ENCODE measurements around the gene SPATA33. TPM values are rescaled to one million over a fixed set of nuclear protein-coding genes. Genes with fewer than 3 reads are reported as not detected.

SPATA33 gene
- total RNA-seq (10 to 100 TPM in 1 of 2 donors, 1 to 10 TPM in 1; 9.9 to 10.2 TPM), polyA plus RNA-seq (ENCODE audit: insufficient read length in 6 of 6) (10 to 100 TPM; 12.7 to 15.7 (median 14.0) TPM)
- long read RNA-seq, donor 1, transcript SPATA33-201 (3 exons, 2,190 nt), result major isoform, 5 of 14 reads
- long read RNA-seq, donor 1, partial matches to known transcripts, result 0 of 14 reads
- long read RNA-seq, donor 1, other reads (novel, unspliced or antisense), result 0 of 14 reads
- long read RNA-seq, donor 2, partial matches to known transcripts, result 0 of 8 reads
- long read RNA-seq, donor 2, other reads (novel, unspliced or antisense), result 0 of 8 reads
- long read RNA-seq, donor 3, partial matches to known transcripts, result 0 of 5 reads
- long read RNA-seq, donor 3, other reads (novel, unspliced or antisense), result 0 of 5 reads
- long read RNA-seq, donor 4, partial matches to known transcripts, result 0 of 4 reads
- long read RNA-seq, donor 4, other reads (novel, unspliced or antisense), result 1 of 4 reads
- long read RNA-seq, donor 5, partial matches to known transcripts, result 0 of 2 reads
- long read RNA-seq, donor 5, other reads (novel, unspliced or antisense), result 0 of 2 reads
- long read RNA-seq, donor 6, partial matches to known transcripts, result 0 of 8 reads
- long read RNA-seq, donor 6, other reads (novel, unspliced or antisense), result 0 of 8 reads
- long read RNA-seq, donor 7, partial matches to known transcripts, result 0 of 3 reads
- long read RNA-seq, donor 7, other reads (novel, unspliced or antisense), result 0 of 3 reads
- long read RNA-seq, donor 8, partial matches to known transcripts, result 0 of 7 reads
- long read RNA-seq, donor 8, other reads (novel, unspliced or antisense), result 0 of 7 reads
- long read RNA-seq, donor 9, result 0 reads
- long read RNA-seq, donor 10, partial matches to known transcripts, result 0 of 10 reads
- long read RNA-seq, donor 10, other reads (novel, unspliced or antisense), result 4 of 10 reads
- long read RNA-seq, donor 11, result 0 reads
- long read RNA-seq, donor 12, partial matches to known transcripts, result 0 of 7 reads
- long read RNA-seq, donor 12, other reads (novel, unspliced or antisense), result 0 of 7 reads

DNA sequence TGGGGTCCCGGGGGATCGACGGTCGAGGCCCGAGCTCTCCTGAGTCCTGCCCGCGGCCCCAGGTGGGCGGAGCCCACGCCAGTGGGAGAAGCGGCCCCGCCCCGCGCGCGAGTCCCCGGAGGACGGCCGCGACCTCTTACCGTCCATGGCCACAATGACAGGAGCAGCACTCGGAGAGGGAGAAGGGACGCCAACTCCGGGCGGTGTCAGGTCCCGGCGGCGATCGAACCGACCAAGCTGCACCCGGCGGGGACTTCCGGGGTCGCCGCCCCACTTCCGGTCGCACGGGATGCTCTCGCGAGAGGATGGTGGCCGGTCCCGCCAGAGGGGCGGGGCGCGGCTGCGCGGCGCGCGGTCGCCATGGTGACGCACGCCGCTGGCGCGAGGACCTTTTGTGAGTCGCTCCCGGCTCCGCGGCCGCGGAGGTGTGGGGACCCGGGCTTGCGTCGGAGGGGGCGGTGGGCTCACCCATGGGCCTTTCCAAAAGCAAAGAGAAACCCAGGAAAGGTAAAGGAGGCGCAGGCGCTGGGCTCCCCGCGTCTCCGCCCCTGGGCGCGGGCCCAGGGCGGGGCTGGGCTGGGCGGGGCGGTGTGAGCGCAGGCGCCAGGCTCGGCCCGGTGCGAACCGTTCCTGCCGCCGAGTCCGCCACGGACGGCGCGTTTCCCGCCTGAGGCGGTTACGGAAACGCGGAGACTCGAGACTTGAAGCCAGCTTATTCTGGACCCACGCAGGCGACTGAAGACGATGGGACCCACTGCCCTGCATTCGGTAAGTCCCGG, at the start of gene SPATA33, which contains the start of gene CHMP1A:
Gene SPATA33 (plus strand): TSS at position 395 of the 779 bp plus-strand sequence. CDS start 76 bp downstream, at position 471.
Gene CHMP1A (minus strand): TSS at position 267 of the 779 bp plus-strand sequence. CDS start 120 bp downstream, at position 147.
- no peaks in the 10 kb centered on the region for H3K9me3 ChIP-seq
- ATAC-seq, result peak; percentile 98
- DNase-seq, result peak; percentile 89 to 95 (median 92)
- no peaks in the 10 kb centered on the region for H3K27me3 ChIP-seq
- H3K36me3 ChIP-seq, result peaks cover 0 to 32% of the 10 kb centered on the region in 2 donors
- peak within 1 kb of the TSS; percentile 47 to 87 for H3K27ac ChIP-seq
- peaks cover 12 to 36% of the 10 kb centered on the region in 2 donors for H3K4me1 ChIP-seq
- intact Hi-C loops (cut with DNase I), result no loop called here
- H3K4me3 ChIP-seq, result peak within 1 kb of the TSS; percentile 96 to 98
- TF ChIP-seq, protein P1, sequence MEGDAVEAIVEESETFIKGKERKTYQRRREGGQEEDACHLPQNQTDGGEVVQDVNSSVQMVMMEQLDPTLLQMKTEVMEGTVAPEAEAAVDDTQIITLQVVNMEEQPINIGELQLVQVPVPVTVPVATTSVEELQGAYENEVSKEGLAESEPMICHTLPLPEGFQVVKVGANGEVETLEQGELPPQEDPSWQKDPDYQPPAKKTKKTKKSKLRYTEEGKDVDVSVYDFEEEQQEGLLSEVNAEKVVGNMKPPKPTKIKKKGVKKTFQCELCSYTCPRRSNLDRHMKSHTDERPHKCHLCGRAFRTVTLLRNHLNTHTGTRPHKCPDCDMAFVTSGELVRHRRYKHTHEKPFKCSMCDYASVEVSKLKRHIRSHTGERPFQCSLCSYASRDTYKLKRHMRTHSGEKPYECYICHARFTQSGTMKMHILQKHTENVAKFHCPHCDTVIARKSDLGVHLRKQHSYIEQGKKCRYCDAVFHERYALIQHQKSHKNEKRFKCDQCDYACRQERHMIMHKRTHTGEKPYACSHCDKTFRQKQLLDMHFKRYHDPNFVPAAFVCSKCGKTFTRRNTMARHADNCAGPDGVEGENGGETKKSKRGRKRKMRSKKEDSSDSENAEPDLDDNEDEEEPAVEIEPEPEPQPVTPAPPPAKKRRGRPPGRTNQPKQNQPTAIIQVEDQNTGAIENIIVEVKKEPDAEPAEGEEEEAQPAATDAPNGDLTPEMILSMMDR (IDR thresholded peaks at IDR 0.05), result no peak

DNA sequence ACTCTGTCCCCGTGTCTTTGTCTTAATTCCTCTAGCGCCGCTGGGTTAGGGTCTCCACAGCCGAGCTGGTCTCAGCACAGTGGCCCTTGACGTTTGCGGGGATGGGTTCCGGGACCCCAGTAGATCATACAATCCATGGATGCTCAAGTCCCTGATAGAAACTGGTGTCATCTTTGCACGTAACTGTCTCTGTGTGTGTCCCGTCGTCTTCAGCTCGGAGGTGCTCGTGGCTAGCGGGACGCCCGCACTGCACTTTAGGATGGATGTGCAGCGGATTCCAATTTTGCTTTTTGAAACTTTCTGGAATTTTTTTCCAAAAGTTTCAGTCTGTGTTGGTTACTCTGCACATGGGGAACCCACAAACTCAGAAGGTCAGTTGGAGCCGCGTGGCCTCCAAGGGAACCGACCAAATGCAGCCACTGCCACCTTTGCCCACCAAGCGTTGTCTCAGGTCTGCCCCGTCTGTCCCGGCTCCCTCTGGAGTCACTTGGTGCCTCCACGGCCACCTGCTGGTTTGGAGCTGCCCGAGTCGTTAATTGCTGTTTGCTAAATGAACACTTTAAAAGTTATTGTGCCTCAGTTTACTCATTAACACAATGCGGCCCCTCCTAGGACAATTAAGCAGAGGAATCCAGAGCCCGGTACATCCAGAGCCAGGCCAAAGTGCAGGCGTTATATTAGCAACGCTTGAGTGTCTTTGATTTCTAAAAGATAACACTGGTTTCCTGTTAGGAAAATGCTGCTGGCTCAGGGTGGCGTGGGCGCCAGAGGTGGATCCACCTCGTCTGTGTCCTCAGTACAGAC, 49.5 kb upstream of the SPATA33 start:
- H3K27me3 ChIP-seq, result peaks cover 0 to 2% of the 10 kb centered on the region in 2 donors
- H3K9me3 ChIP-seq, result no peaks in the 10 kb centered on the region
- no peak overlapping the region for H3K4me3 ChIP-seq
- H3K27ac ChIP-seq, result no peak overlapping the region
- no peak for DNase-seq
- TF ChIP-seq, protein P1 (IDR thresholded peaks at IDR 0.05), result no peak
- no peaks in the 10 kb centered on the region for H3K36me3 ChIP-seq
- no peak for ATAC-seq
- peaks cover 0 to under 1% of the 10 kb centered on the region in 2 donors for H3K4me1 ChIP-seq
- intact Hi-C loops (cut with DNase I), result no loop called here

DNA sequence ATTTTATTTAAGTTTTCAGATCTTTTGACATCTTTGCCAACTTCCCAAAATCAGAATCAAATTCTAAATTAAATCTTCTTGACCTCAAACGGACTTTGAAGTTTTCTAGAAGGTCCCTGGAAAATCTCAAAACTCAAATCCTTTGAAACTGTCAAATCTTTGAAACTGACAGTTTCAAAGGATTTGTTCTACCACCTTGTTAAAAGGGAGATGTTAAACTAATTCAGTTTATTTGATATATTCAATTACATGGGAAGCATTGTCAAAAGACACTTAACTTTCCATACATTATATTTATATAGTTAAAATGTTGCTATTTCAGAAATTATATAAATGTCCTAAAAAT, 47.6 kb upstream of the SPATA33 start:
- no peaks in the 10 kb centered on the region for H3K36me3 ChIP-seq
- intact Hi-C loops (cut with DNase I), result no loop called here
- no peak overlapping the region for H3K4me3 ChIP-seq
- no peak overlapping the region for H3K27ac ChIP-seq
- no peaks in the 10 kb centered on the region for H3K4me1 ChIP-seq
- no peak for ATAC-seq
- H3K9me3 ChIP-seq, result no peaks in the 10 kb centered on the region
- H3K27me3 ChIP-seq, result peaks cover 0 to 5% of the 10 kb centered on the region in 2 donors
- DNase-seq, result no peak
- TF ChIP-seq, protein P1 (IDR thresholded peaks at IDR 0.05), result no peak

DNA sequence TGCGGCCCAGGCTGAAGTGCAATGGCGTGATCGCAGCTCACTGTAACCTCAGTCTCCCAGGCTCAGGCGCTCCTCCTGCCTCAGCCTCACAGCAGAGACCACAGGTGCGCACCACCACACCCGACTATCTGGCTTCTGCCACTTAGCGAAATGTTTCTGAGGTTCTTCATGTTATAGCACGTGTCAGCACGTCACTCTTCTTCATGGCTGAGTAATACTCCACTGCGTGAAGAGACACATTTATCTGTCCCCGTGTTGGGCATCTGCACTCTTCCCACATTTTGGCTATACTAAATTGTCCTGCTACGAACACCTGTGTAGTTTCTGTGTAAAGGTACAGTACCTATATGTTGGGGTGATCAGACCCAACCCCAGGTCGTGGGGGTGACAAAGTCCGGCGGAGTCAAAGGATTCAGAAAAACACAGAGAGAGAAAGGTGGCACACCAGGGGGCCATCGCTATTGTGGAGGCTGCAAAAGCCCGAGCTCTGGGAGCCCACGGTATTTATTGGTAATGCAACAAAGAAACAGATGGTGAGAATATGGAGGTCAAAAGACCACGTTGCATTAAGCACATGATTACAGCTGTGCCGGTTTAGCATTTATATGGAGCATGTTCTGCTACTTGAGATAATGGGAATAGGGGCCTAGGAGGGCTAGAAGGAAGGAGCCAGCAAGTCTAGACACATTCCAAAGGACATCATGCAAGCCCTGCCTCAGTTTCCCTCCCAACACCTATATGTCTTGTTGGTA, 45.0 kb upstream of the SPATA33 start:
- Histone ChIP-seq H3K36me3 (no peaks in the 10 kb centered on the region), H3K4me3 (no peak overlapping the region), H3K27ac (no peak overlapping the region), H3K27me3 (peaks cover 0 to 11% of the 10 kb centered on the region in 2 donors), H3K4me1 (no peaks in the 10 kb centered on the region), H3K9me3 (no peaks in the 10 kb centered on the region)
- DNase-seq, result no peak
- intact Hi-C loops (cut with DNase I), result no loop called here
- no peak for ATAC-seq
- TF ChIP-seq, protein P1 (IDR thresholded peaks at IDR 0.05), result no peak

Data from left lung (tissue), 14 donors.